ENCODE results near the gene PDE6H.

The PDE6H gene

DNA sequence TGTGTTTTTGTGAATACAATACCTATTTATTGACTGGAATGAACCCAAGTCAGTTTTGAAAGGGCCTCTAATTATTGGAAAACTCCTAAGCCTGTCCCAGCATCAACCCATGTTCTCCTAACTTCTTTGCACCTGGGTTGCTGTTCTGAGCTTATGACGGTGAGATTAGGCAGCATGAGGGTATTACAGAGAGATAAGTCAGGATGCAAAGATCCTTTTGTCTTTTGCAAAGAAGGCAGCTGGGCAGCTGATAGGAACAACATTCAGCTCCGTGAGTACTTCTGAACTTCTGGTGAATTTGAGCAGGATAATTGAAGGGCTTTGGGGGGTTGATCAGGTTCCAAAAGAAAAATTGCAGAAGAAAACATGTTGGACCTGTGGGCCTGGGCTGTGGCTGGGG is at the start of gene PDE6H:
TSS of gene PDE6H (plus strand) at position 227 of the 400 bp plus-strand sequence. CDS start 4,971 bp downstream, outside the sequence.
- H3K27ac ChIP-seq (ENCODE audit: low read length) = no peak within 1 kb of the TSS
- no peaks in the 10 kb centered on the region for H3K36me3 ChIP-seq (ENCODE audit: insufficient read depth, low read length)
- no peaks in the 10 kb centered on the region for H3K4me1 ChIP-seq (ENCODE audit: insufficient read depth, low read length)
- ATAC-seq (ENCODE audit: insufficient read depth, low read depth) (no peak), DNase-seq (no peak)
- H3K9me3 ChIP-seq (ENCODE audit: insufficient read depth, low read length, severe bottlenecking) = no peaks in the 10 kb centered on the region
- H4K20me1 ChIP-seq (ENCODE audit: insufficient read depth, low read length) = no peaks in the 10 kb centered on the region
- H3K9ac ChIP-seq (ENCODE audit: low read depth, low read length) = no peak within 1 kb of the TSS
- no peak for TF ChIP-seq EZH2 (IDR thresholded peaks at IDR 0.05; ENCODE audit: borderline replicate concordance, low read depth, low read length, severe bottlenecking)
- TF ChIP-seq, protein P1, sequence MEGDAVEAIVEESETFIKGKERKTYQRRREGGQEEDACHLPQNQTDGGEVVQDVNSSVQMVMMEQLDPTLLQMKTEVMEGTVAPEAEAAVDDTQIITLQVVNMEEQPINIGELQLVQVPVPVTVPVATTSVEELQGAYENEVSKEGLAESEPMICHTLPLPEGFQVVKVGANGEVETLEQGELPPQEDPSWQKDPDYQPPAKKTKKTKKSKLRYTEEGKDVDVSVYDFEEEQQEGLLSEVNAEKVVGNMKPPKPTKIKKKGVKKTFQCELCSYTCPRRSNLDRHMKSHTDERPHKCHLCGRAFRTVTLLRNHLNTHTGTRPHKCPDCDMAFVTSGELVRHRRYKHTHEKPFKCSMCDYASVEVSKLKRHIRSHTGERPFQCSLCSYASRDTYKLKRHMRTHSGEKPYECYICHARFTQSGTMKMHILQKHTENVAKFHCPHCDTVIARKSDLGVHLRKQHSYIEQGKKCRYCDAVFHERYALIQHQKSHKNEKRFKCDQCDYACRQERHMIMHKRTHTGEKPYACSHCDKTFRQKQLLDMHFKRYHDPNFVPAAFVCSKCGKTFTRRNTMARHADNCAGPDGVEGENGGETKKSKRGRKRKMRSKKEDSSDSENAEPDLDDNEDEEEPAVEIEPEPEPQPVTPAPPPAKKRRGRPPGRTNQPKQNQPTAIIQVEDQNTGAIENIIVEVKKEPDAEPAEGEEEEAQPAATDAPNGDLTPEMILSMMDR (IDR thresholded peaks at IDR 0.05; ENCODE audit: borderline replicate concordance, extremely low read depth, low read length, poor library complexity, severe bottlenecking) = no peak
- no peak within 1 kb of the TSS for H3K4me2 ChIP-seq (ENCODE audit: insufficient read depth, low read length)
- no peak within 1 kb of the TSS for H3K4me3 ChIP-seq (ENCODE audit: low read depth in 1 of 2, low read length in 2 of 2)
- H2AFZ ChIP-seq (ENCODE audit: low read depth, low read length) = no peak within 1 kb of the TSS
- H3K27me3 ChIP-seq (ENCODE audit: insufficient read depth, low read length, poor library complexity) = no peaks in the 10 kb centered on the region
- no peaks in the 10 kb centered on the region for H3K79me2 ChIP-seq (ENCODE audit: insufficient read depth, low read length)

DNA sequence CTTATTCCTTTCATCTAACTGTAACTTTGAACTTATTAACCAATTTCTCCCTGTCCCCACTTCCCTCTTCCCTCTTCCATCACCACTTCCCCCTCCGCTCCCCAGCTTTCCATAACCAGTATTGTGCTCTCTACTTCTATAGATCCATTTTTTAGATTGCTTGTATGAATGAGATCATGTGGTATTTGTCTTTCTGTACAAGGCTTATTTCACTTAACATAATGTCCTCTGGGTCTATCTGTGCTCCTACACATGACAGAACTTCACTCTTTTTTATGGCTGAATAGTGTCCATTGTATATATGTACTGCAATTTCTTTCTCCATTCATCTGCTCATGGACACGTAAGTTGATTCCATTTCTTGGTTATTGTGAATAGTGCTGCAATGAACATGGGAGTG is 48.9 kb upstream of the PDE6H start:
- H2AFZ ChIP-seq (ENCODE audit: low read depth, low read length) = no peak overlapping the region
- ATAC-seq (ENCODE audit: insufficient read depth, low read depth) = no peak
- peaks cover 9% of the 10 kb centered on the region for H3K36me3 ChIP-seq (ENCODE audit: insufficient read depth, low read length)
- H3K27ac ChIP-seq (ENCODE audit: low read length) = no peak overlapping the region
- H3K4me3 ChIP-seq (ENCODE audit: low read depth in 1 of 2, low read length in 2 of 2) = no peak overlapping the region
- H3K4me2 ChIP-seq (ENCODE audit: insufficient read depth, low read length) = no peak overlapping the region
- no peaks in the 10 kb centered on the region for H3K9me3 ChIP-seq (ENCODE audit: insufficient read depth, low read length, severe bottlenecking)
- no peaks in the 10 kb centered on the region for H3K79me2 ChIP-seq (ENCODE audit: insufficient read depth, low read length)
- DNase-seq = no peak
- TF ChIP-seq, protein P1 (IDR thresholded peaks at IDR 0.05; ENCODE audit: borderline replicate concordance, extremely low read depth, low read length, poor library complexity, severe bottlenecking) = no peak
- TF ChIP-seq EZH2 (IDR thresholded peaks at IDR 0.05; ENCODE audit: borderline replicate concordance, low read depth, low read length, severe bottlenecking) = no peak
- H3K9ac ChIP-seq (ENCODE audit: low read depth, low read length) = no peak overlapping the region
- H4K20me1 ChIP-seq (ENCODE audit: insufficient read depth, low read length) = no peaks in the 10 kb centered on the region
- H3K4me1 ChIP-seq (ENCODE audit: insufficient read depth, low read length) = peaks cover 25% of the 10 kb centered on the region
- H3K27me3 ChIP-seq (ENCODE audit: insufficient read depth, low read length, poor library complexity) = no peaks in the 10 kb centered on the region

DNA sequence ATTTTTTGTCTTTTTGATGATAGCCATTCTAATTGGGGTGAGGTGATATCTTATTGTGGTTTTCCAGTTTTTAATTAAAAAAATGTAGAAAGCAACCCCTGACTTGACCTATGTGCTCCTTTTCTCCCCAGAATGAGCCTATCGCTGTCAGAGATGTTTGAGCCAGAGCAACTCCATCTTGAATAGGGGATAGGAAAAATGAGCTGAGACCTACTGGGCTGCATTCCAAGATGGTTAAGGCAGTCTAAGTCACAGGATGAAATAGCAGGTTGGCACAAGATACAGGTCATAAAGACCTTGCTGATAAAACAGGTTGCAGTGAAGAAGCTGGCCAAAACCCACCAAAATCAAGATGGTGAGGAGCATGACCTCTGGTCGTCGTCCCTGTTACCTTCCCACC is 48.3 kb upstream of the PDE6H start:
- H3K4me1 ChIP-seq (ENCODE audit: insufficient read depth, low read length) = peaks cover 23% of the 10 kb centered on the region
- H2AFZ ChIP-seq (ENCODE audit: low read depth, low read length) = no peak overlapping the region
- DNase-seq (no peak), ATAC-seq (ENCODE audit: insufficient read depth, low read depth) (no peak)
- no peak overlapping the region for H3K4me3 ChIP-seq (ENCODE audit: low read depth in 1 of 2, low read length in 2 of 2)
- no peak overlapping the region for H3K9ac ChIP-seq (ENCODE audit: low read depth, low read length)
- no peak overlapping the region for H3K27ac ChIP-seq (ENCODE audit: low read length)
- no peaks in the 10 kb centered on the region for H3K79me2 ChIP-seq (ENCODE audit: insufficient read depth, low read length)
- peaks cover 6% of the 10 kb centered on the region for H3K36me3 ChIP-seq (ENCODE audit: insufficient read depth, low read length)
- TF ChIP-seq, protein P1 (IDR thresholded peaks at IDR 0.05; ENCODE audit: borderline replicate concordance, extremely low read depth, low read length, poor library complexity, severe bottlenecking) = no peak
- TF ChIP-seq EZH2 (IDR thresholded peaks at IDR 0.05; ENCODE audit: borderline replicate concordance, low read depth, low read length, severe bottlenecking) = no peak
- no peak overlapping the region for H3K4me2 ChIP-seq (ENCODE audit: insufficient read depth, low read length)
- H3K9me3 ChIP-seq (ENCODE audit: insufficient read depth, low read length, severe bottlenecking) = no peaks in the 10 kb centered on the region
- no peaks in the 10 kb centered on the region for H3K27me3 ChIP-seq (ENCODE audit: insufficient read depth, low read length, poor library complexity)
- no peaks in the 10 kb centered on the region for H4K20me1 ChIP-seq (ENCODE audit: insufficient read depth, low read length)

DNA sequence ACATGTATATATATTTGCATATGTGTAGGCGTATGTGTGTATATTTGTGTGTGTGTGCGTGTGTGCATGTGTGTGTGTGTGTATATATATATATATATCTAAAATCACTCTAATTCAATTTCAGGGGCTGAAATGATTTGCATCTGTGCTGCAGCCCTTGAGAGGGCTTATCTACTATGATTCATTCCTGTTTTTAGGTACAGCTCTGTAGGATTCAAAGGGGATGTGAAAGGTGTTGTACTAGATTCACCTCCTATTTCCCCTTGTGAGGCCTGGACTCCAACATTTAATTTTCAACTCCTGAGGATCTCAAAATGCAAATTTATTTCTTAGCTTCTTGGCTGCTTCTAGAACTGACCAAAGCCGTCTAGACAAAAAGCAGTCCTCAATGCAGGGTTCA is 45.6 kb upstream of the PDE6H start:
- H3K9me3 ChIP-seq (ENCODE audit: insufficient read depth, low read length, severe bottlenecking) = no peaks in the 10 kb centered on the region
- DNase-seq = no peak
- H4K20me1 ChIP-seq (ENCODE audit: insufficient read depth, low read length) = no peaks in the 10 kb centered on the region
- H3K27me3 ChIP-seq (ENCODE audit: insufficient read depth, low read length, poor library complexity) = no peaks in the 10 kb centered on the region
- H3K4me3 ChIP-seq (ENCODE audit: low read depth in 1 of 2, low read length in 2 of 2) = no peak overlapping the region
- TF ChIP-seq EZH2 (IDR thresholded peaks at IDR 0.05; ENCODE audit: borderline replicate concordance, low read depth, low read length, severe bottlenecking) = no peak
- TF ChIP-seq, protein P1 (IDR thresholded peaks at IDR 0.05; ENCODE audit: borderline replicate concordance, extremely low read depth, low read length, poor library complexity, severe bottlenecking) = no peak
- H3K4me1 ChIP-seq (ENCODE audit: insufficient read depth, low read length) = no peaks in the 10 kb centered on the region
- no peak for ATAC-seq (ENCODE audit: insufficient read depth, low read depth)
- no peak overlapping the region for H2AFZ ChIP-seq (ENCODE audit: low read depth, low read length)
- H3K79me2 ChIP-seq (ENCODE audit: insufficient read depth, low read length) = no peaks in the 10 kb centered on the region
- no peak overlapping the region for H3K9ac ChIP-seq (ENCODE audit: low read depth, low read length)
- no peak overlapping the region for H3K27ac ChIP-seq (ENCODE audit: low read length)
- peaks cover 7% of the 10 kb centered on the region; the same call in 1 of the 2 replicates for H3K36me3 ChIP-seq (ENCODE audit: insufficient read depth, low read length)
- no peak overlapping the region for H3K4me2 ChIP-seq (ENCODE audit: insufficient read depth, low read length)

Data from DND-41 (cell line).